H1 (cell line): ENCODE data around the gene SMARCA2. TPM values are rescaled to one million over a fixed set of nuclear protein-coding genes. Genes with fewer than 3 reads are reported as not detected.
A peak's percentile ranks its signal among the peaks of the same experiment; 100 is the strongest.

Source experiments
- CTCF ChIA-PET: fragments of 300-600 bp; sonication (Branson Sonifier 250); formaldehyde crosslinking; loops from one replicate; lab custom pipeline; 2021; ENCODE audit not compliant: partially characterized antibody; lab: Charles Lee
- POLR2A ChIA-PET: fragments of 300-600 bp; sonication (Branson Sonifier 250); formaldehyde crosslinking; loops from one replicate; lab custom pipeline; 2021; ENCODE audit warnings: inconsistent platforms; ENCODE audit not compliant: partially characterized antibody; lab: Charles Lee
- DNase-seq, 2 experiments: peaks; one replicate each; pipeline versions ENCODE4 v3.0.0 to v3.0.0-alpha.2; 2010 to 2022; ENCODE audit warnings: low spot score in 2 of 2, low read depth in 1 of 2, mixed read lengths in 1 of 2
- FAIRE-seq: peaks from 2 replicates; lab custom pipeline; 2011; peaks lifted over from hg19 to GRCh38; lab: Jason Lieb, UNC
- H2AFZ ChIP-seq: 2 replicates; pipeline ENCODE4 v1.8.1; 2012; ENCODE audit warnings: low read length, inconsistent platforms
- H2AK5ac ChIP-seq: 2 replicates; pipeline ENCODE4 v1.6.1; 2013; ENCODE audit warnings: low read depth, low read length
- H2BK120ac ChIP-seq: replicated peaks from 2 replicates; pipeline ENCODE3; 2013; ENCODE audit warnings: low read depth, low read length, inconsistent platforms
- H2BK12ac ChIP-seq: 2 replicates; pipeline ENCODE4 v1.6.1; 2013; ENCODE audit warnings: low read depth, low read length
- H2BK15ac ChIP-seq: 2 replicates; pipeline ENCODE4 v1.6.1; 2013; ENCODE audit warnings: low read length
- H2BK20ac ChIP-seq: 2 replicates; pipeline ENCODE4 v1.6.1; 2013; ENCODE audit warnings: low read length
- H2BK5ac ChIP-seq: 2 replicates; pipeline ENCODE4 v1.6.1; 2013; ENCODE audit warnings: low read depth, low read length
- H3K14ac ChIP-seq: 2 replicates; pipeline ENCODE4 v1.6.1; 2013; ENCODE audit warnings: inconsistent platforms; ENCODE audit not compliant: insufficient read length
- H3K18ac ChIP-seq: 2 replicates; pipeline ENCODE4 v1.6.1; 2013; ENCODE audit warnings: low read length; ENCODE audit errors: extremely low read depth
- H3K23ac ChIP-seq: 2 replicates; pipeline ENCODE4 v1.6.1; 2013; ENCODE audit warnings: inconsistent platforms; ENCODE audit not compliant: insufficient read length
- H3K23me2 ChIP-seq: 2 replicates; pipeline ENCODE4 v1.6.1; 2013; ENCODE audit warnings: low read depth, low read length
- H3K27ac ChIP-seq: 2 replicates; pipeline ENCODE4 v1.6.1; 2011; ENCODE audit warnings: low read depth, low read length, inconsistent platforms
- H3K27me3 ChIP-seq, 4 experiments: replicated peaks in 1 of 4; 1 replicate in 1 of 4; 2 replicates in 3 of 4; pipeline versions ENCODE4 v1.6.1 to v1.8.1; 2011 to 2013; ENCODE audit warnings: low read length in 3 of 4, mild to moderate bottlenecking in 3 of 4, inconsistent platforms in 2 of 4, mixed read lengths in 2 of 4, moderate library complexity in 1 of 4; ENCODE audit not compliant: control insufficient read depth in 3 of 4, insufficient read depth in 3 of 4; ENCODE audit errors: extremely low read depth in 1 of 4
- H3K36me3 ChIP-seq, 4 experiments: 2 replicates each; pipeline versions ENCODE4 v1.6.1 to v1.8.1; 2011 to 2013; ENCODE audit warnings: mild to moderate bottlenecking in 4 of 4, low read length in 3 of 4, moderate library complexity in 2 of 4, control low read depth in 1 of 4, inconsistent platforms in 1 of 4; ENCODE audit not compliant: insufficient read depth in 4 of 4, control insufficient read depth in 2 of 4
- H3K4ac ChIP-seq: replicated peaks from 2 replicates; pipeline ENCODE3; 2013; ENCODE audit warnings: low read length, low read depth, mixed read lengths, inconsistent platforms; ENCODE audit not compliant: insufficient read length
- H3K4me1 ChIP-seq, 4 experiments: replicated peaks in 1 of 4; 1 replicate in 1 of 4; 2 replicates in 3 of 4; pipeline versions ENCODE4 v1.6.1 to v1.8.1; 2011 to 2013; ENCODE audit warnings: low read length in 3 of 4, inconsistent platforms in 2 of 4, mixed read lengths in 1 of 4; ENCODE audit not compliant: insufficient read depth in 4 of 4, control insufficient read depth in 3 of 4
- H3K4me2 ChIP-seq, 2 experiments: 2 replicates each; pipeline versions ENCODE4 v1.6.1 to v1.8.1; 2011 to 2013; ENCODE audit warnings: low read depth in 2 of 2, low read length in 2 of 2, control low read depth in 1 of 2, inconsistent platforms in 1 of 2, mild to moderate bottlenecking in 1 of 2; ENCODE audit not compliant: insufficient read depth in 1 of 2
- H3K4me3 ChIP-seq, 4 experiments: fragments of 200-600, 300-600 bp in 1 of 4; sonication (generic), shearing (Covaris generic), sonication (Bioruptor Twin) in 1 of 4; 2 replicates each; pipeline versions ENCODE4 v1.5.1 to v1.8.1; 2011 to 2016; ENCODE audit warnings: low read length in 4 of 4, low read depth in 3 of 4, control low read depth in 2 of 4, inconsistent platforms in 2 of 4, mild to moderate bottlenecking in 2 of 4, mixed read lengths in 1 of 4, moderate library complexity in 1 of 4; ENCODE audit not compliant: insufficient read depth in 2 of 4; ENCODE audit errors: extremely low read depth in 1 of 4
- H3K56ac ChIP-seq: replicated peaks from 2 replicates; pipeline ENCODE3; 2013; ENCODE audit warnings: low read depth, mild to moderate bottlenecking, mixed read lengths, low read length, inconsistent platforms; ENCODE audit not compliant: insufficient read length
- H3K79me1 ChIP-seq: 2 replicates; pipeline ENCODE4 v1.6.1; 2013; ENCODE audit warnings: low read depth, low read length, control low read depth
- H3K79me2 ChIP-seq, 2 experiments: 2 replicates each; pipeline versions ENCODE4 v1.6.1 to v1.8.1; 2012 to 2013; ENCODE audit warnings: low read length in 2 of 2, mild to moderate bottlenecking in 2 of 2, inconsistent platforms in 1 of 2; ENCODE audit not compliant: insufficient read depth in 2 of 2, control insufficient read depth in 1 of 2
- H3K9ac ChIP-seq, 4 experiments: replicated peaks in 1 of 4; 1 replicate in 1 of 4; 2 replicates in 3 of 4; pipeline versions ENCODE4 v1.6.1 to v1.8.1; 2011 to 2013; ENCODE audit warnings: low read depth in 3 of 4, low read length in 3 of 4, control low read depth in 2 of 4, mild to moderate bottlenecking in 2 of 4, moderate library complexity in 2 of 4, inconsistent platforms in 1 of 4; ENCODE audit errors: extremely low read depth in 1 of 4
- H3K9me3 ChIP-seq, 2 experiments: 2 replicates each; pipeline versions ENCODE4 v1.6.1 to v1.8.1; 2012 to 2013; ENCODE audit warnings: mild to moderate bottlenecking in 2 of 2, moderate library complexity in 2 of 2, control low read depth in 1 of 2, inconsistent platforms in 1 of 2, low read depth in 1 of 2, low read length in 1 of 2, mixed read lengths in 1 of 2; ENCODE audit not compliant: insufficient read depth in 2 of 2
- H4K20me1 ChIP-seq, 2 experiments: replicated peaks in 1 of 2; 2 replicates each; pipeline versions ENCODE3 to v1.8.1; 2011 to 2013; ENCODE audit warnings: inconsistent platforms in 2 of 2, low read length in 2 of 2, mild to moderate bottlenecking in 1 of 2; ENCODE audit not compliant: insufficient read depth in 2 of 2, control insufficient read depth in 1 of 2
- H4K5ac ChIP-seq: 2 replicates; pipeline ENCODE4 v1.6.1; 2013; ENCODE audit warnings: low read length, low read depth, mixed read lengths, inconsistent platforms; ENCODE audit not compliant: insufficient read length
- H4K8ac ChIP-seq: 2 replicates; pipeline ENCODE4 v1.8.0; 2013; ENCODE audit warnings: mild to moderate bottlenecking, moderate library complexity, low read length, inconsistent platforms; ENCODE audit not compliant: insufficient read depth; ENCODE audit errors: extremely low read depth
- H4K91ac ChIP-seq: replicated peaks from 2 replicates; pipeline ENCODE3; 2013; ENCODE audit warnings: low read length, mixed read lengths, inconsistent platforms; ENCODE audit not compliant: insufficient read length
- CBX5 ChIP-seq: fragments of 300-800, 300-1000 bp; sonication (generic); IDR thresholded peaks from 2 replicates; pipeline ENCODE4 v1.7.1; 2016; ENCODE audit warnings: antibody characterized with exemption, low read length, low read depth
- E2F6 ChIP-seq: IDR thresholded peaks from 2 replicates; pipeline ENCODE4 v1.6.1; 2012; ENCODE audit warnings: inconsistent platforms
- EP300 ChIP-seq, 2 experiments: IDR thresholded peaks; 1 replicate in 1 of 2; 2 replicates in 1 of 2; pipeline ENCODE4 v1.6.1; 2011 to 2012; ENCODE audit warnings: low read depth in 2 of 2, low read length in 2 of 2, mild to moderate bottlenecking in 2 of 2, borderline replicate concordance in 1 of 2, inconsistent platforms in 1 of 2, moderate library complexity in 1 of 2
- HDAC6 ChIP-seq: IDR thresholded peaks from one replicate; pipeline ENCODE4 v1.7.1; 2012; ENCODE audit warnings: low read depth, mild to moderate bottlenecking, inconsistent platforms, low read length, moderate library complexity
- KDM1A ChIP-seq: fragments of 200-600, 300-600 bp; sonication (generic); IDR thresholded peaks from 2 replicates; pipeline ENCODE4 v1.7.1; 2016; ENCODE audit warnings: mild to moderate bottlenecking, low read length, borderline replicate concordance
- PHF8 ChIP-seq: fragments of 200-600 bp; sonication (generic); conservative IDR thresholded peaks from 2 replicates; pipeline ENCODE4 v1.7.1; 2012; ENCODE audit warnings: low read depth, mild to moderate bottlenecking, inconsistent platforms, low read length, moderate library complexity
- RFX5 ChIP-seq: IDR thresholded peaks from 2 replicates; pipeline ENCODE4 v1.6.1; 2011; ENCODE audit warnings: low read depth, low read length, improper control_type of control experiment, borderline replicate concordance
- SIN3A ChIP-seq, 2 experiments: IDR thresholded peaks in 1 of 2; conservative IDR thresholded peaks in 1 of 2; 2 replicates each; pipeline ENCODE4 v1.6.1; 2011 to 2012; ENCODE audit warnings: low read length in 2 of 2, improper control_type of control experiment in 1 of 2, low read depth in 1 of 2, mild to moderate bottlenecking in 1 of 2
- SIX5 ChIP-seq: IDR thresholded peaks from 2 replicates; pipeline ENCODE4 v1.6.1; 2011; ENCODE audit warnings: mild to moderate bottlenecking, low read depth, low read length
- SP2 ChIP-seq: IDR thresholded peaks from 2 replicates; pipeline ENCODE4 v1.6.1; 2012; ENCODE audit warnings: mild to moderate bottlenecking, low read length, inconsistent platforms
- TCF12 ChIP-seq: IDR thresholded peaks from 2 replicates; pipeline ENCODE4 v1.6.1; 2011; ENCODE audit warnings: low read depth, mild to moderate bottlenecking, low read length
- WGBS, 2 experiments: shearing (Covaris generic) in 1 of 2; methylation state at CpG; one replicate each; pipeline versions ENCODE4 v1.1.6 to v1.1.7; 2013 to 2015; ENCODE audit warnings: low lambda C conversion rate in 2 of 2, mixed read lengths in 2 of 2, inconsistent platforms in 1 of 2, low coverage in 1 of 2, missing lambda C conversion rate in 1 of 2; ENCODE audit not compliant: insufficient replicate concordance in 2 of 2, insufficient coverage in 1 of 2, insufficient read length in 1 of 2; ENCODE audit errors: extremely low coverage in 1 of 2, missing lambda C conversion rate in 1 of 2; 5-methylcytosine and 5-hydroxymethylcytosine counted together
- polyA plus RNA-seq, 7 experiments: library from polyadenylated mRNA; depleted of rRNA in 3 of 7; stranded (reverse) in 5 of 7; unstranded in 2 of 7; fragments of >200 nt in 5 of 7; fragments of 200-250 nt in 2 of 7; gene quantifications; 1 replicate in 5 of 7; 2 replicates in 1 of 7; 4 replicates in 1 of 7; pipeline versions ENCODE4 v1.2.1 to v1.2.3, GENCODE V29; 2011 to 2013; ENCODE audit warnings: missing spikeins in 2 of 7, mixed read lengths in 2 of 7
- total RNA-seq: library from RNA; stranded (reverse); fragmentation: NEBNext Ultra II Directional; extraction: Animal tissue kit (Norgen Biotek cat#: 25700); gene quantifications from 2 replicates; pipeline ENCODE4 v1.2.1, GENCODE V29; 2021

The SMARCA2 gene
- total and polyA plus RNA-seq, 2 of the 8 experiments (the other 6 are each of a cell fraction or from before 2014, with no cell fraction given) = 6.3 to 21.7 TPM

GRCh38 chr9:2191609-2191972 is 176.4 kb downstream of the SMARCA2 start:
- no peak overlapping the region for H3K18ac ChIP-seq
- no peak overlapping the region for H3K27ac ChIP-seq
- H3K4me1 ChIP-seq = peaks cover 0 to 2% (median 0%) of the 10 kb centered on the region in 4 experiments; a peak in 3 of 7 replicates
- no peaks in the 10 kb centered on the region for H3K79me1 ChIP-seq
- FAIRE-seq (no peak), DNase-seq (no peak)
- no peaks in the 10 kb centered on the region for H3K23me2 ChIP-seq
- H3K36me3 ChIP-seq = no peaks in the 10 kb centered on the region; a peak in 1 of 8 replicates
- H2AFZ ChIP-seq = no peak overlapping the region
- no peaks in the 10 kb centered on the region for H4K20me1 ChIP-seq
- H3K4me2 ChIP-seq = no peak overlapping the region
- no peak overlapping the region for H4K91ac ChIP-seq
- H3K9me3 ChIP-seq = no peaks in the 10 kb centered on the region
- no peak overlapping the region for H3K4ac ChIP-seq
- no peak overlapping the region for H4K8ac ChIP-seq
- CTCF ChIA-PET = interaction anchor here (3.1 to 3.9 kb wide), 2 partner anchors 9 to 45 kb away, joined by 12 to 21 read pairs; no protein-coding TSS in a partner anchor
- H3K56ac ChIP-seq = no peak overlapping the region
- no peak overlapping the region for H3K23ac ChIP-seq
- H3K79me2 ChIP-seq = no peaks in the 10 kb centered on the region
- H3K14ac ChIP-seq = no peak overlapping the region
- H2BK20ac ChIP-seq = no peak overlapping the region
- no peaks in the 10 kb centered on the region for H3K27me3 ChIP-seq
- no peak overlapping the region for H2BK15ac ChIP-seq
- peak overlapping the region; percentile 29; the same call in 1 of the 2 replicates for H2BK12ac ChIP-seq
- TF ChIP-seq E2F6 = no peak
- no peak for TF ChIP-seq CBX5
- TF ChIP-seq RFX5 = no peak
- no peak for TF ChIP-seq KDM1A
- TF ChIP-seq SIX5 = no peak
- TF ChIP-seq EP300 (IDR thresholded peaks at IDR 0.05; ENCODE audit: borderline replicate concordance in 1 of 2, low read depth in 2 of 2, low read length in 2 of 2) = no peak
- TF ChIP-seq HDAC6 = no peak
- no peak for TF ChIP-seq PHF8
- no peak for TF ChIP-seq SP2
- TF ChIP-seq TCF12 = no peak
- TF ChIP-seq SIN3A (conservative IDR thresholded peaks at IDR 0.05 in 1 of 2, IDR thresholded peaks at IDR 0.05 in 1 of 2; ENCODE audit: low read depth in 1 of 2, low read length in 2 of 2) = no peak
- POLR2A ChIA-PET = no interaction called here
- no peak overlapping the region for H2AK5ac ChIP-seq
- H3K9ac ChIP-seq = no peak overlapping the region
- H3K4me3 ChIP-seq = no peak overlapping the region
- no peak overlapping the region for H2BK5ac ChIP-seq
- no peak overlapping the region for H2BK120ac ChIP-seq
- no peak overlapping the region for H4K5ac ChIP-seq
- 86% methylated on average over 4 of the region's 4 CpGs; no CpG with 5 or more reads in 1 of the 2 experiments for WGBS, 2 experiments
